Fibroblast of the aortic adventitia (primary cell): Measurements from ENCODE around the gene LSM4. TPM values are rescaled to one million over a fixed set of nuclear protein-coding genes. Genes with fewer than 3 reads are reported as not detected.

ENCODE experiments used
- DNase-seq: peaks from one replicate; pipeline ENCODE4 v3.0.0-alpha.2; 2010; ENCODE audit warnings: low read depth
- H3K4me3 ChIP-seq: 2 replicates; pipeline ENCODE4 v1.5.1; 2011; ENCODE audit warnings: low read depth, mild to moderate bottlenecking, control low read depth, low read length, moderate library complexity
- total RNA-seq: library from RNA; depleted of rRNA; stranded (reverse); fragments of >200 nt; gene quantifications from 2 replicates; pipeline ENCODE4 v1.2.3, GENCODE V29; 2012; ENCODE audit warnings: low replicate concordance
- TF ChIP-seq, protein P1 (sequence below): IDR thresholded peaks from 2 replicates; pipeline ENCODE4 v1.5.1; 2011; ENCODE audit warnings: mild to moderate bottlenecking, low read length, control low read depth, inconsistent platforms; ENCODE audit not compliant: insufficient read depth

The LSM4 gene
- total RNA-seq, 1 donor = 113 TPM

DNA sequence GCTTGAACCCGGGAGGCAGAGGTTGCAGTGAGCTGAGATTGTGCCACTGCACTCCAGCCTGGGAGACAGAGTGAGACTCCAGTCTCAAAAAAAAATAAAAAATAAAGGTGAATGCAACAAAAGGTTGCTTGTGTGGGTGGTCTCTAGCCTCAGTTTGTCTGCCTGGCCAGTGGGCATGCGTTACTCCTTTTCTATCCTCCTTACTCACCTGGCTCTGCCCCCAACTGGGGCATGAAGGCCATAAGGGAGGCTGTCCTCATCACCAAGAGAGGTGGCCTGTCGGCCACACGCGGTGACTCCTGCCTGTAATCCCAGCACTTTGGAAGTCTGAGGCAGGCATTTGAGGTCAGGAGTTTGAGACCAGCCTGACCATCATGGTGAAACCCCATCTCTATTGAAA lies 39.5 kb downstream of the LSM4 start:
- DNase-seq = no peak
- TF ChIP-seq, protein P1, sequence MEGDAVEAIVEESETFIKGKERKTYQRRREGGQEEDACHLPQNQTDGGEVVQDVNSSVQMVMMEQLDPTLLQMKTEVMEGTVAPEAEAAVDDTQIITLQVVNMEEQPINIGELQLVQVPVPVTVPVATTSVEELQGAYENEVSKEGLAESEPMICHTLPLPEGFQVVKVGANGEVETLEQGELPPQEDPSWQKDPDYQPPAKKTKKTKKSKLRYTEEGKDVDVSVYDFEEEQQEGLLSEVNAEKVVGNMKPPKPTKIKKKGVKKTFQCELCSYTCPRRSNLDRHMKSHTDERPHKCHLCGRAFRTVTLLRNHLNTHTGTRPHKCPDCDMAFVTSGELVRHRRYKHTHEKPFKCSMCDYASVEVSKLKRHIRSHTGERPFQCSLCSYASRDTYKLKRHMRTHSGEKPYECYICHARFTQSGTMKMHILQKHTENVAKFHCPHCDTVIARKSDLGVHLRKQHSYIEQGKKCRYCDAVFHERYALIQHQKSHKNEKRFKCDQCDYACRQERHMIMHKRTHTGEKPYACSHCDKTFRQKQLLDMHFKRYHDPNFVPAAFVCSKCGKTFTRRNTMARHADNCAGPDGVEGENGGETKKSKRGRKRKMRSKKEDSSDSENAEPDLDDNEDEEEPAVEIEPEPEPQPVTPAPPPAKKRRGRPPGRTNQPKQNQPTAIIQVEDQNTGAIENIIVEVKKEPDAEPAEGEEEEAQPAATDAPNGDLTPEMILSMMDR = no peak

DNA sequence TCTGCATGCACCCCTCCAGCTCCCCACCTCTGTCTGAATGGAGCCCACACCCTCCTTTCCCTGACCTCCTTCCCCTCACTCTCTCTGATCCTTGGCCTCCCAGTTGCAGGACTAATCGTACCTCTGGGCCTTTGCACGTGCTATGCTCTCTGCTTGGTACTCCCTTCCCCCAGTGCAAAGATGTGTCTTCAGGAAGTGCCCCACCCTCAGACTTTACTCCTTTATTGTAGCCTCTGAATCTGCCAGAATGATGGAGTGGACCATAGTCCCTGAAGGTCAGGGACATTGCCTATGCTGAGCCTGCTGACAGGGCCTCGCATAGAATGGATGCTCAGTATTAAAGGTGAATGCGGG lies 40.1 kb downstream of the LSM4 start:
- peak overlapping the region; percentile 45 for H3K4me3 ChIP-seq
- peak; percentile 16 for DNase-seq
- TF ChIP-seq, protein P1 = no peak

More for the DNA sequence above, 39.5 kb downstream of the LSM4 start:
- no peak overlapping the region for H3K4me3 ChIP-seq

DNA sequence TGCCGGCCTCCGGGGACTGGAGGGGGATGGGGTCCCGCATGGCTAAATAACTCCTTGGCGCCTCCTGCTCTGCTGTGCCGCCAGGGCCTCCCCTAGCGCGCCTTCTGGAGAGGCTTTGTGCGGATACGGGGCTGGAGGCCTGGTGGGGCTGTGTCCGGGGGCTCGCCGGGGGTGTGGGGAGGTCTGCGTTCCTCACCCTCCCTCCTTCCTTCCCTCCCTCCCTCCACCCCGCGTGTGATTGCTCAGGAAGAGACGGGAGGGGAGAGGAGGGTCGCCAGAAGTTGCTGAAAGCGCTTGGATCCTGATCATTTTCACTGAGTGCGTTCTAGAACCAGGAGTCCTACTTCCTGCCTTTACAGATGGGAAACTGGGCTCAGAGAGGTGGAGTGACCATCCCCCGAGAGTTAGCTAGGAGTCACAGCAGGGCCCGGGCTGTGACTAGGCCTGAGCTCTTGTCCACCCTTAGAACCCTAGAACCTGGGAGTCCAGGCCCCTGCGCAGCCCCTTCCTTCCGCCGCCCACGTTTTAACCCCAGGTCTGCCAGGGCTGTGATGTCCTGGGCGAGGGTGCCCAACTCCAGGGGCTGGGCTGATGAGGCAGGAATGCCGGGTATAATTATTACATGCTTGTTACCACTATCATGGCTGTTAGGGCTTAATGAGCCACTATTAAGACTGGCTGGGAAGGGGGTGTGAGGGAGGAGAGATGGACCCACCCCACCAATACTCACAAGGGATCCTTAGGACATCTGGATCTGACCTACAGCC lies 40.7 kb downstream of the LSM4 start:
- DNase-seq = no peak
- TF ChIP-seq, protein P1 = peak; percentile 51
- peak overlapping the region; percentile 45 for H3K4me3 ChIP-seq

DNA sequence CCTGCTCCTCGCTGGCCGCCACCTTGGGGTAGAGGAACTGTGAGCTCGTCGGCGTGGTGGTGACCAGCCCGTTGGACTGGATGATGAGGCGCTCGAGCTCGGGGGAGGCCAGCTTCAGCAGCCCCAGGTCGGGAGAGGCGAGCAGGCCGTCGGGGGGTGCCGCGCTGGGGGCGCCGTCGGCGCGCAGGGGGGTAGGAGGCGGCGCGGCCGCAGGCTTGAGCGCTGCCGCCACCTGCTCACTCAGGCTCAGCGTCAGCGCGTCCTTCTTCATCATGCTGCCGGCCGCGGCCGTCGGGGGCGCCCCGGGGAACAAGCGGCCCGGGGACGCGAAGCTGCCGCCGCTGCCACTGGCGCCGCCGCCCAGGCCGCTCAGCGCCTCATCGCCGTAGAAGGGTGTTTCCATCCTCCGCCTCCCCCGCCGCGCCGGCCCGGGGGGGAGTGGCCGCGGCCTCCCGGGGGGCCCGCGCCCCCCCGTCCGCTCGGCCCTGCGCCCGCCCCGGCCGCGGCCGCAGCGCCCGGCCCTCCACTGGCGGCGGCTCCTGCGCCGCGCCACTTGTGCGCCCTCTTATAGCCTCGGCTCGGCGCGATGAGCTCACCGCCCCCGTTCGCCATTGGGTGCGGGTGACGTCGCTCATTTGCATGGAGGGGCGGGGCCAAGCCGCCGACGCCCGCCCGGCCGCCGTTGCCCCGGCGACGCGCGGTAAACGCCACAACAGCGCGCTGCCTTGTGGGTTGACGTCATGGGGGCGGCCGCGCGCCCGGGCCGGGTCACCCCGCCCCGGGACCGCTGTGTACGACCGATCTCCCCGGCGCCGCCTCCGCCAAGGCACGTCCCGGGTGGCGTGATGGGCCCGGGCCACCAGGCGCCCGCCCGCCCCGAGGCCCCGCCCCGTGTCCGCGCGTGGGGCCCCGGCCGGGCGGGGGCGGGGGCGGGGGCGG lies 41.5 kb downstream of the LSM4 start, which contains the start of gene JUND:
TSS of gene JUND (minus strand) at position 541 of the 939 bp plus-strand sequence. CDS start at position 403, 138 bp downstream.
- TF ChIP-seq, protein P1 = no peak
- peak; percentile 97 for DNase-seq
- peak within 1 kb of the TSS; percentile 96 for H3K4me3 ChIP-seq

DNA sequence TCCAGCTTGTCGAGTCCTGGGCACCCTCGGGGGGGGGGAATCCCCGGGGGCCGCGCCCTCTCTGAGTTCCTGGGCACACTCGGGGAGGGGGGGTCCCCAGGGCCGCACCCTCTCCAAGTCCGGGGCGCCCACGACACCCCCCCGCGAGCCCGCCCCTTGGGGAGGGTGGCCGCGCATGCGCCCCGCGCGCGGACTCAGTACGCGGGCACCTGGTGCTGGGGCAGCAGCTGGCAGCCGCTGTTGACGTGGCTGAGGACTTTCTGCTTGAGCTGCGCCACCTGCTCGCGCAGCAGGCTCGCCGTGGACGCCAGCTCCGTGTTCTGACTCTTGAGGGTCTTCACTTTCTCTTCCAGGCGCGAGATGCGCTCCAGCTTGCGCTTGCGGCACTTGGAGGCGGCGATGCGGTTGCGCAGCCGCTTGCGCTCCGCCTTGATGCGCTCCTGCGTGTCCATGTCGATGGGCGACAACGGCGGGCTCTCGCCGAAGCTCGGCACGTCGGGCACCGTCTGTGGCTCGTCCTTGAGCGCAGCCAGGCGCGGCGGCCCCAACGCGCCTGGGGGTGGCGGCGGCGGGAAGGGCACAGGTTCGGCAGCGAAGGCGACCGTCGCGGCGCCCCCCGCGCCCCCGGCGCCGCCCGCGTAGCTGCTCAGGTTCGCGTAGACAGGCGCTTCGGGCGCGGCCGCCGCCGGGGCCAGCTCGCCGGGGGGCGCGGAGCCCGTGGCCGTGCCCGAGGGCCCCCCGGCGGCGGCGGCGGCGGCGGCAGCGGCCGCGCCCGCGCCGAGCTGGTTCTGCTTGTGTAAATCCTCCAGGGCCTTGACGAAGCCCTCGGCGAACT lies 42.4 kb downstream of the LSM4 start:
- TF ChIP-seq, protein P1 = no peak
- peak overlapping the region; percentile 96 for H3K4me3 ChIP-seq
- DNase-seq = peak; percentile 65
